K562 (cell line): ENCODE results near the gene GADD45B. TPM values are rescaled to one million over a fixed set of nuclear protein-coding genes. Genes with fewer than 3 reads are reported as not detected.

Source experiments
- ATAC-seq: fragments of 200-7000 bp; cut with Tn5 transposase; 3 replicates; pipeline ENCODE4 v1.9.1; 2020; ENCODE audit warnings: moderate library complexity
- BruUV-seq: library from RNA; stranded (reverse); fragments of 400-500 nt; replicated peaks from 2 replicates; lab custom pipeline; 2021; lab: Mats Ljungman, UMichigan
- CTCF ChIA-PET: fragments of 300-600 bp; formaldehyde crosslinking; extraction: SDS; loops from one replicate; lab custom pipeline; 2021; ENCODE audit warnings: low intra/inter-chr PET ratio; lab: Yijun Ruan, JAX
- POLR2A ChIA-PET: fragments of 300-600, 350-650 bp; sonication (Branson Sonifier 250); formaldehyde crosslinking; extraction: SDS; loops from one replicate; lab custom pipeline; 2021; ENCODE audit warnings: antibody characterized with exemption, inconsistent platforms; lab: Yijun Ruan, JAX
- DNase-seq, 4 experiments: peaks; one replicate each; pipeline versions ENCODE4 v3.0.0 to v3.0.0-alpha.2; 2011 to 2018; ENCODE audit warnings: low spot score in 3 of 4, mixed read lengths in 3 of 4; ENCODE audit errors: extremely low read depth in 1 of 4
- FAIRE-seq: peaks from 2 replicates; lab custom pipeline; 2011; peaks lifted over from hg19 to GRCh38; lab: Jason Lieb, UNC
- H2AFZ ChIP-seq: 2 replicates; pipeline ENCODE4 v1.6.0; 2011; ENCODE audit warnings: low read depth, low read length, control low read depth, inconsistent platforms
- H3K27ac ChIP-seq: fragments of 200-600 bp; 3 replicates; pipeline ENCODE4 v1.8.0; 2011; ENCODE audit warnings: low read depth, mild to moderate bottlenecking, control low read depth, inconsistent platforms, low read length, moderate library complexity, mixed read lengths; ENCODE audit errors: extremely low read depth
- H3K27me3 ChIP-seq, 2 experiments: fragments of 300-600 bp in 1 of 2; 2 replicates in 1 of 2; 3 replicates in 1 of 2; pipeline versions ENCODE4 v1.6.0 to v1.8.0; 2011; ENCODE audit warnings: inconsistent platforms in 2 of 2, low read length in 2 of 2, mild to moderate bottlenecking in 1 of 2, mixed read lengths in 1 of 2, moderate library complexity in 1 of 2; ENCODE audit not compliant: control insufficient read depth in 2 of 2, insufficient read depth in 2 of 2
- H3K36me3 ChIP-seq: fragments of 300-600 bp; 3 replicates; pipeline ENCODE4 v1.8.0; 2011; ENCODE audit warnings: mild to moderate bottlenecking, low read length, inconsistent platforms; ENCODE audit not compliant: control insufficient read depth, insufficient read depth
- H3K4me1 ChIP-seq, 2 experiments: fragments of 200-600 bp in 1 of 2; replicated peaks in 1 of 2; 2 replicates in 1 of 2; 3 replicates in 1 of 2; pipeline versions ENCODE4 v1.5.1 to v1.8.0; 2011; ENCODE audit warnings: inconsistent platforms in 2 of 2, low read length in 2 of 2, mild to moderate bottlenecking in 1 of 2, mixed read lengths in 1 of 2, moderate library complexity in 1 of 2; ENCODE audit not compliant: control insufficient read depth in 2 of 2, insufficient read depth in 2 of 2
- H3K4me2 ChIP-seq: 2 replicates; pipeline ENCODE4 v1.6.1; 2011; ENCODE audit warnings: low read length, control low read depth, inconsistent platforms, mixed read lengths; ENCODE audit not compliant: insufficient read depth
- H3K4me3 ChIP-seq: fragments of 200-600 bp; sonication (generic), shearing (Covaris generic); 2 replicates; pipeline ENCODE4 v1.5.1; 2016; ENCODE audit warnings: control low read depth, inconsistent platforms
- H3K79me2 ChIP-seq: fragments of 200-600 bp; 3 replicates; pipeline ENCODE4 v1.8.0; 2011; ENCODE audit warnings: low read length, inconsistent platforms; ENCODE audit not compliant: control insufficient read depth, insufficient read depth
- H3K9ac ChIP-seq, 2 experiments: 2 replicates each; pipeline versions ENCODE4 v1.6.0 to v1.6.1; 2011; ENCODE audit warnings: low read depth in 2 of 2, low read length in 2 of 2, control low read depth in 1 of 2, inconsistent platforms in 1 of 2, mild to moderate bottlenecking in 1 of 2, mixed read lengths in 1 of 2; ENCODE audit not compliant: insufficient read depth in 1 of 2
- H3K9me1 ChIP-seq: one replicate; pipeline ENCODE4 v1.6.0; 2011; ENCODE audit warnings: inconsistent platforms, mild to moderate bottlenecking, low read length, moderate library complexity; ENCODE audit not compliant: control insufficient read depth, insufficient read depth
- H3K9me3 ChIP-seq: replicated peaks from 2 replicates; pipeline ENCODE4 v1.5.1; 2011; ENCODE audit warnings: low read depth, low read length, inconsistent platforms; ENCODE audit not compliant: control insufficient read depth, insufficient read depth
- H4K20me1 ChIP-seq: replicated peaks from 2 replicates; pipeline ENCODE4 v1.6.1; 2011; ENCODE audit warnings: low read length, inconsistent platforms, mixed read lengths; ENCODE audit not compliant: control insufficient read depth, insufficient read depth
- FOXK1 ChIP-seq: sonication (generic); formaldehyde crosslinking; IDR thresholded peaks from 2 replicates; pipeline ENCODE4 v1.8.0; 2022; ENCODE audit warnings: missing genetic modification reagents, mild to moderate bottlenecking, borderline replicate concordance
- NCOA4 ChIP-seq: fragments of 450-650 bp; IDR thresholded peaks from 2 replicates; pipeline ENCODE4 v1.6.1; 2018; ENCODE audit warnings: mild to moderate bottlenecking; ENCODE audit not compliant: partially characterized antibody
- SETDB1 ChIP-seq: IDR thresholded peaks from one replicate; pipeline ENCODE4 v1.6.1; 2012; ENCODE audit warnings: low read length, control low read depth, inconsistent platforms
- ZNF124 ChIP-seq: sonication (generic); formaldehyde crosslinking; IDR thresholded peaks from 2 replicates; pipeline ENCODE4 v1.8.1; 2022; ENCODE audit warnings: missing genetic modification reagents
- ZNF76 ChIP-seq: fragments of 250-450 bp; sonication (Bioruptor Pico); IDR thresholded peaks from 2 replicates; pipeline ENCODE4 v1.4.0; 2020; ENCODE audit warnings: mild to moderate bottlenecking, moderate library complexity, borderline replicate concordance
- WGBS: fragments of 100-300 bp; shearing (Covaris generic); methylation state at CpG from one replicate; pipeline ENCODE4 v1.1.6; 2016; ENCODE audit warnings: low coverage, mixed read lengths; ENCODE audit not compliant: insufficient coverage; ENCODE audit errors: missing lambda C conversion rate; 5-methylcytosine and 5-hydroxymethylcytosine counted together
- in situ Hi-C: fragments of 300-500 bp; cut with MboI; formaldehyde crosslinking; loops from 4 replicates; pipeline ENCODE4 v1.15.0; 2018; ENCODE audit warnings: inconsistent platforms, mixed read lengths
- intact Hi-C: fragments of 100-400 bp; cut with micrococcal nuclease; formaldehyde crosslinking; loops from 2 replicates; pipeline ENCODE4 v1.14.2; 2022
- polyA plus RNA-seq, 8 experiments: library from polyadenylated mRNA; depleted of rRNA in 4 of 8; stranded (reverse) in 5 of 8; unstranded in 3 of 8; fragments of >200 nt; fragmentation: Nextera tagmentation in 2 of 8; fragmentation: Illumina TruSeq in 1 of 8; extraction: Ambion mirVana in 2 of 8; extraction: Trizol in 1 of 8; gene quantifications; 2 replicates each; pipeline versions ENCODE4 v1.2.1 to v1.2.3, GENCODE V29; 2011 to 2014; ENCODE audit warnings: inconsistent platforms in 1 of 8, missing spikeins in 1 of 8
- total RNA-seq, 7 experiments: library from RNA; depleted of rRNA in 6 of 7; stranded (reverse); fragments of >200 nt in 6 of 7; fragmentation: Illumina TruSeq in 2 of 7; extraction: Trizol in 2 of 7; gene quantifications; 2 replicates each; pipeline versions ENCODE4 v1.2.1 to v1.2.3, GENCODE V29; 2011 to 2021; ENCODE audit warnings: low replicate concordance in 1 of 7
- TF ChIP-seq, protein P1 (sequence below): fragments of 250-450 bp; sonication (Bioruptor Pico); IDR thresholded peaks from 2 replicates; pipeline ENCODE4 v1.5.0; 2020; ENCODE audit warnings: mild to moderate bottlenecking

Gene GADD45B
- total and polyA plus RNA-seq, 9 of the 15 experiments (the other 6 are each of a cell fraction or from before 2014, with no cell fraction given), result 0.06 to 4.1 (median 2.1) TPM

DNA sequence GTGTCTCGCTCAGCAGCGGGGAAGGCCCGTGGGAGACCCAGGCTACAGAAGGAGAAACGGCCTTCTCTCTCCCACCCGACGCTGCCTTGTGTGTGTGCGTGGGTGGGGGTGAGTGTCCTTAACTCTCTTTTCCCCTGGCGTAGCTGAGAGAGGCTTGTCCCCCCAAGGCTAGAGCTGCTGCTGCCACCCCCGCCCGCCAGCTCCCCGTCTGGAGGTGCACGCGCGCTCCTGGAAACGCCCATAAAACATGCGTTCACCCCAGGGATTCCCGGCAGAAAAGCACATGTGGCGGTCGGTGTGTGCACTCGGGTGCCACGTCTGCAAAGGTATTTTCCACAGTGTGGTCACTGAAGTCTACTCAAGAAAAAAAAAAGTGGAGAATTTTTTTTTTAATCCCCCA is 36.1 kb downstream of the GADD45B start:
- intact Hi-C loops (no loop called here), in situ Hi-C loops (no loop called here)
- H3K27ac ChIP-seq, result no peak overlapping the region
- H3K4me2 ChIP-seq, result no peak overlapping the region
- BruUV-seq, result no TSS peak
- no peaks in the 10 kb centered on the region for H3K9me1 ChIP-seq
- TF ChIP-seq ZNF76 (CRISPR knock-in tag), result no peak
- TF ChIP-seq SETDB1, result no peak
- no peak for TF ChIP-seq ZNF124 (CRISPR knock-in tag)
- no peak for TF ChIP-seq NCOA4
- TF ChIP-seq, protein P1, sequence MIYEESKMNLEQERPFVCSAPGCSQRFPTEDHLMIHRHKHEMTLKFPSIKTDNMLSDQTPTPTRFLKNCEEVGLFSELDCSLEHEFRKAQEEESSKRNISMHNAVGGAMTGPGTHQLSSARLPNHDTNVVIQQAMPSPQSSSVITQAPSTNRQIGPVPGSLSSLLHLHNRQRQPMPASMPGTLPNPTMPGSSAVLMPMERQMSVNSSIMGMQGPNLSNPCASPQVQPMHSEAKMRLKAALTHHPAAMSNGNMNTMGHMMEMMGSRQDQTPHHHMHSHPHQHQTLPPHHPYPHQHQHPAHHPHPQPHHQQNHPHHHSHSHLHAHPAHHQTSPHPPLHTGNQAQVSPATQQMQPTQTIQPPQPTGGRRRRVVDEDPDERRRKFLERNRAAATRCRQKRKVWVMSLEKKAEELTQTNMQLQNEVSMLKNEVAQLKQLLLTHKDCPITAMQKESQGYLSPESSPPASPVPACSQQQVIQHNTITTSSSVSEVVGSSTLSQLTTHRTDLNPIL (CRISPR knock-in tag), result no peak
- TF ChIP-seq FOXK1 (CRISPR knock-in tag), result no peak
- ChIA-PET POLR2A (interaction anchor here (0.6 kb wide), 1 partner anchor 394 kb away, joined by 3 read pairs; no protein-coding TSS in a partner anchor), CTCF (no interaction called here)
- no peak overlapping the region for H3K4me3 ChIP-seq
- ATAC-seq (no peak), DNase-seq (no peak), FAIRE-seq (no peak)
- no peaks in the 10 kb centered on the region for H4K20me1 ChIP-seq
- no peak overlapping the region for H2AFZ ChIP-seq
- no peaks in the 10 kb centered on the region for H3K79me2 ChIP-seq
- H3K9ac ChIP-seq, result no peak overlapping the region
- peaks cover 3 to 38% of the 10 kb centered on the region in 2 experiments for H3K4me1 ChIP-seq
- H3K9me3 ChIP-seq, result no peaks in the 10 kb centered on the region
- WGBS, result 42% methylated on average over 14 of the region's 21 CpGs
- peaks cover 10 to 42% of the 10 kb centered on the region in 2 experiments; a peak in 4 of 5 replicates for H3K27me3 ChIP-seq
- H3K36me3 ChIP-seq, result no peaks in the 10 kb centered on the region
